Endothelial cell of coronary artery (primary cell): Measurements from ENCODE around the gene NINJ1. TPM values are rescaled to one million over a fixed set of nuclear protein-coding genes. Genes with fewer than 3 reads are reported as not detected.

Experiments used
- total RNA-seq: library from RNA; depleted of rRNA; stranded (reverse); fragments of >200 nt; gene quantifications from 2 replicates; pipeline ENCODE4 v1.2.3, GENCODE V29; 2014

NINJ1 gene, protein sequence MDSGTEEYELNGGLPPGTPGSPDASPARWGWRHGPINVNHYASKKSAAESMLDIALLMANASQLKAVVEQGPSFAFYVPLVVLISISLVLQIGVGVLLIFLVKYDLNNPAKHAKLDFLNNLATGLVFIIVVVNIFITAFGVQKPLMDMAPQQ
- 28.2 and 30.6 TPM in 2 replicates for total RNA-seq

DNA sequence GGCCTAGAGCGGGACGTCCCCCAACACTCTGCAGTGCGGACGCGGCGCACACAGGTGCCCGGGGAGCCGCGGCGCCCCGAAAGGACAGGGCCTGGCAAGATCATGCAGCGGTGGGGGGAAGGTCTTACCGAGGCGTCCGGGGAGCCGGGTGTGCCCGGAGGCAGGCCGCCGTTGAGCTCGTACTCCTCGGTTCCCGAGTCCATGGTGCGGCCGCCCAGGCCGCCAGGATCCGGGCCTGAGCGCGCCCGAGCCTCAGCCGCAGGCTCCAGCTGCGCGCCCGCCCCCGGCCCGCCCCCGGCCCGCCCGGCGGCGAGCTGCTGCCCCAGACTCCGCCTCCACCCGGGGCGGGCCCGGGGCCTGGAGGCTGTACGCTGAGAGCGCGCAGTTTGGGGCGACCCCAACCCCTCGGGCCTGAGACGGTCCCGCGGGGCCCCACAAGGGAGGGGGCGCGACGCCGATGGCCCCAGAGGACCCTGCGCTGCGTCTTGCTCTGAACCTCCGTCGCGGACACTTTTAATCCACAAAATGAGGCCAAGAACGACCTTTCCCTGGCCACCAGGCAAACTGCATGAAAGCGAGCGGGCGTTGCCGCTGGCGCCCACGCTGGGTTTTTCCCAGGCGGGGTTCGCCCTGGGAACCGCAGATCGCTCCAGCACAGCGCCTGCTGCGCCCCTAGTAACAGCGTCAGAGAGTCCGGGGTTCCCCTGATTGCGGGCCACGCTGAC, at the start of gene NINJ1:
Gene NINJ1, minus strand, starts transcription at position 237 of the 725 bp plus-strand sequence. Its CDS starts 34 bp downstream, at position 203.

DNA sequence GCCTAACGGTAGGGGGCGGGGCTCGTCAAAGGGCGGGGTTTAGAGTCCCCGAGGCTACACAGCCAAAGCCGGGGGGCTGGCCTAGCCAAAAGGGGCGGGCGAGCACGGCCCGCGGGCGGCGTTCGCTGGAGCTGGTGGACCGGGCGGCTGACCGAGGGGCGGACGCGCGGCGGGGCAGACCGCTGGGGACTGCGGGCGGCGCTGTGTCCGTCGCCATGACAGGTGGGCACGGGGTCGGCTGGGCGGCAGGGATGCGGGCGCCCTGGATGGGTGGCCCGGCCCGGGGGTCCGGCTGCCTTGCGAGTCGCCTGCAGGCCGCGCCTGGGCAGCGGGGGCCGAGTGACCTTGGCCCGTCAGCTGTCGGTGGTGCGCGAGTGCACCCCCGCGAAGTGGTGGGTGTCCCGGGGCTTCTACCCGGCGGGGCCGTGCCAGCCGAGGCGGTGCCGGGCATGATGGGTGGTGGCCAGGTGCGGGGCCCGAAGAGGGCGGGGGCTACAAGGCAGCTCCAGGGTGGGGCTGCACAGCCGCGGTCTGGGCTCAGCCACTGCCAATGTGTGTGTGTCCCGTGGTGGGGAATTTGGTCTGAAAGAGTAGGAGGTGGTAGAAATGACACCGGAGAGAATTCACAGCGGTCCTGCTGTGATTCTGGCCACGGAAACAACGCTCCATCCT, 37.8 kb downstream of the NINJ1 start, which contains the start of gene CARD19:
Gene CARD19, plus strand, starts transcription at position 87 of the 672 bp plus-strand sequence. Its CDS starts 129 bp downstream, at position 216.

Other genes with a start within 250 kb of the NINJ1 start
- not detected in 2 replicates for gene FGD3, start 186.7 kb downstream of the NINJ1 start, total RNA-seq
- 0.09 and 0.19 TPM in 2 replicates for gene SUSD3, start 75.5 kb downstream of the NINJ1 start, total RNA-seq
- gene CARD19, start 38.0 kb downstream of the NINJ1 start, total RNA-seq, result 67.1 and 74.9 TPM in 2 replicates
- not detected in 2 replicates for gene WNK2, start 49.9 kb upstream of the NINJ1 start, total RNA-seq